CD4-positive, alpha-beta T cell (primary cell): ENCODE data around the gene LRP8. TPM values are rescaled to one million over a fixed set of nuclear protein-coding genes. Genes with fewer than 3 reads are reported as not detected.

Experiments
- ATAC-seq: fragments of 200-7000 bp; cut with Tn5 transposase; one replicate; pipeline ENCODE4 v1.10.0; 2022; ENCODE audit warnings: mild to moderate bottlenecking; ENCODE audit not compliant: poor library complexity
- CTCF ChIA-PET: fragments of 350-600 bp; sonication (Branson Sonifier 250); formaldehyde crosslinking; loops from one replicate; lab custom pipeline; 2021; ENCODE audit warnings: antibody characterized with exemption, inconsistent platforms; lab: Charles Lee
- POLR2A ChIA-PET: fragments of 350-600 bp; sonication (Branson Sonifier 250); formaldehyde crosslinking; loops from one replicate; lab custom pipeline; 2021; ENCODE audit warnings: antibody characterized with exemption, inconsistent platforms; lab: Charles Lee
- DNase-seq, 14 experiments: peaks; one replicate each; pipeline ENCODE4 v3.0.0-alpha.2; 2013 to 2020; ENCODE audit warnings: mixed read lengths in 2 of 14
- H3K27ac ChIP-seq, 2 donors: one replicate each; pipeline versions ENCODE4 v1.5.1 to v1.7.0; 2013; ENCODE audit warnings: low read length in 2 of 2, low read depth in 1 of 2, mild to moderate bottlenecking in 1 of 2
- H3K27me3 ChIP-seq, 2 experiments: 1 replicate in 1 of 2; 2 replicates in 1 of 2; pipeline versions ENCODE4 v1.6.1 to v1.7.0; 2013; ENCODE audit warnings: low read length in 2 of 2, control low read depth in 1 of 2, mild to moderate bottlenecking in 1 of 2, moderate library complexity in 1 of 2; ENCODE audit not compliant: insufficient read depth in 2 of 2, control insufficient read depth in 1 of 2
- H3K36me3 ChIP-seq: one replicate; pipeline ENCODE4 v1.6.1; 2013; ENCODE audit warnings: low read length, control low read depth; ENCODE audit not compliant: insufficient read depth
- H3K4me1 ChIP-seq: one replicate; pipeline ENCODE4 v1.6.1; 2013; ENCODE audit warnings: low read length, control low read depth; ENCODE audit not compliant: insufficient read depth
- H3K4me3 ChIP-seq: one replicate; pipeline ENCODE4 v1.5.1; 2013; ENCODE audit warnings: mild to moderate bottlenecking, low read length, moderate library complexity
- H3K9me3 ChIP-seq, 2 experiments: 1 replicate in 1 of 2; 2 replicates in 1 of 2; pipeline versions ENCODE4 v1.6.1 to v1.7.0; 2013; ENCODE audit warnings: low read length in 2 of 2, mild to moderate bottlenecking in 2 of 2, control low read depth in 1 of 2, moderate library complexity in 1 of 2; ENCODE audit not compliant: control insufficient read depth in 1 of 2, insufficient read depth in 1 of 2
- H3K27ac Mint-ChIP-seq: one replicate; pipeline ENCODE4 v1.8.0; 2020; ENCODE audit warnings: mixed read lengths
- H3K27me3 Mint-ChIP-seq: one replicate; pipeline ENCODE4 v1.8.0; 2021; ENCODE audit warnings: mixed read lengths
- H3K36me3 Mint-ChIP-seq: one replicate; pipeline ENCODE4 v1.8.0; 2021; ENCODE audit warnings: low read depth, mixed read lengths
- H3K4me1 Mint-ChIP-seq: one replicate; pipeline ENCODE4 v1.8.0; 2021; ENCODE audit warnings: low read depth, mixed read lengths
- H3K4me3 Mint-ChIP-seq: one replicate; pipeline ENCODE4 v1.8.0; 2020; ENCODE audit warnings: mild to moderate bottlenecking, mixed read lengths
- H3K9me3 Mint-ChIP-seq: one replicate; pipeline ENCODE4 v1.8.0; 2020; ENCODE audit warnings: mixed read lengths
- intact Hi-C, 2 experiments: fragments of 100-400 bp; cut with DNase I in 1 of 2; cut with micrococcal nuclease in 1 of 2; formaldehyde crosslinking; loops; one replicate each; pipeline versions ENCODE4 v1.15.1 to v1.9.0; 2023 to 2025; cut with DNase I, micrococcal nuclease
- total RNA-seq, 174 experiments: library from RNA in 2 of 174; stranded (reverse) in 2 of 174; gene quantifications; one replicate each; pipeline ENCODE4 v1.2.3 and lab custom pipeline; 2021 to 2026
- TF ChIP-seq, protein P1 (sequence below): fragments of 200-600 bp; IDR thresholded peaks from one replicate; pipeline ENCODE4 v1.8.0; 2022; ENCODE audit warnings: antibody characterized with exemption, mild to moderate bottlenecking

Gene LRP8
- total RNA-seq, 2 experiments from 2014 or later, result 8.1 to 11.5 TPM

DNA sequence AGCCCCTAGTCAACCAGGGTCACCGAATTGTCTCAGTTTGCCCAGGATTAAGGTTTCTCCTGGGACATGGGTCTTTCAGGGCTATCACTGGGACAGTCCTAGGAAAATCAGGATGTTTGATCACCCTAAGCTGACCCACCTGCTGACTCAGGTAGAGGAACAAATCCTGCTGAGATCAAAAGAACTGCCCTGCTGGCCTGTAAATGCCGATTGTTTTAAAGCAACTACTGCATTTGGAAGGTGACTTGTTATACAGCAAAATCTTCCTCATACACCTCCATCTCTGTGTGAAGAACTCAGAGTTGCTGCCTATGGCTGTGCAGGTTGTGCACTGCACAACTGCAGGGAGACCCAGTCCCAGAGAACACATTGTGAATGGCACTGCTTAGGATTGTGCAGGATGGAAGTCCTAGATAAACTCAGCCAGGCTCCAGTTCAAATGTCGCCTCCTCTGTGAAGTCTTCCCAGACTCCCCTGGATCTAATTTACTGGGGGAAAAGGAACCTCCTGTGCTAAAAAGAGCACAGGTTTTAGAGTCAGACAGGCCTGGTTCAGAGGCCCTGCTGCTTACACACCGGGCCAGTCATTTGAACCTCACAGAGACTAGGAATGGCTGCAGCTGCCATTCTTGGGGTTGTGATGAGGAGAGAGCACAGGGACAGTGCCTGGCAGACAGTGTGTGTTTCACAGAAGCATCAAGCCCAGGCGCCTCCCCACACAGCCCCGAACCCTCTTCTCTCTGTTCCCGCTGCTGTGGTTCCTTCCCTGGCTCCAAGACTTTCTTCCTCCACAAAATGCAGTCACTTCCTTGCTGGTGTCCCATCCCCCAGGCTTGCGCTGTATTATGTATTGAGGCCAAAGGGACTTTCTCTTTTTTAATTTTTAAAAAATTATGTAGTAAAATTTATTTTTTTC is 23.2 kb upstream of the LRP8 start:
- no peaks in the 10 kb centered on the region for H3K36me3 ChIP-seq
- Mint-ChIP-seq H3K36me3 (no peaks in the 10 kb centered on the region), H3K4me1 (no peaks in the 10 kb centered on the region), H3K27me3 (no peaks in the 10 kb centered on the region), H3K27ac (no peak overlapping the region), H3K4me3 (no peak overlapping the region), H3K9me3 (no peaks in the 10 kb centered on the region)
- intact Hi-C loops, result loop anchor here in 1 of 2 experiments (1.0 kb wide), 1 partner anchor 47 kb away; no protein-coding TSS in a partner anchor
- DNase-seq (no peak), ATAC-seq (no peak)
- H3K4me1 ChIP-seq, result no peaks in the 10 kb centered on the region
- no peaks in the 10 kb centered on the region for H3K27me3 ChIP-seq
- H3K4me3 ChIP-seq, result no peak overlapping the region
- no peak overlapping the region for H3K27ac ChIP-seq
- TF ChIP-seq, protein P1, sequence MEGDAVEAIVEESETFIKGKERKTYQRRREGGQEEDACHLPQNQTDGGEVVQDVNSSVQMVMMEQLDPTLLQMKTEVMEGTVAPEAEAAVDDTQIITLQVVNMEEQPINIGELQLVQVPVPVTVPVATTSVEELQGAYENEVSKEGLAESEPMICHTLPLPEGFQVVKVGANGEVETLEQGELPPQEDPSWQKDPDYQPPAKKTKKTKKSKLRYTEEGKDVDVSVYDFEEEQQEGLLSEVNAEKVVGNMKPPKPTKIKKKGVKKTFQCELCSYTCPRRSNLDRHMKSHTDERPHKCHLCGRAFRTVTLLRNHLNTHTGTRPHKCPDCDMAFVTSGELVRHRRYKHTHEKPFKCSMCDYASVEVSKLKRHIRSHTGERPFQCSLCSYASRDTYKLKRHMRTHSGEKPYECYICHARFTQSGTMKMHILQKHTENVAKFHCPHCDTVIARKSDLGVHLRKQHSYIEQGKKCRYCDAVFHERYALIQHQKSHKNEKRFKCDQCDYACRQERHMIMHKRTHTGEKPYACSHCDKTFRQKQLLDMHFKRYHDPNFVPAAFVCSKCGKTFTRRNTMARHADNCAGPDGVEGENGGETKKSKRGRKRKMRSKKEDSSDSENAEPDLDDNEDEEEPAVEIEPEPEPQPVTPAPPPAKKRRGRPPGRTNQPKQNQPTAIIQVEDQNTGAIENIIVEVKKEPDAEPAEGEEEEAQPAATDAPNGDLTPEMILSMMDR, result no peak
- ChIA-PET CTCF (no interaction called here), POLR2A (no interaction called here)
- no peaks in the 10 kb centered on the region for H3K9me3 ChIP-seq

DNA sequence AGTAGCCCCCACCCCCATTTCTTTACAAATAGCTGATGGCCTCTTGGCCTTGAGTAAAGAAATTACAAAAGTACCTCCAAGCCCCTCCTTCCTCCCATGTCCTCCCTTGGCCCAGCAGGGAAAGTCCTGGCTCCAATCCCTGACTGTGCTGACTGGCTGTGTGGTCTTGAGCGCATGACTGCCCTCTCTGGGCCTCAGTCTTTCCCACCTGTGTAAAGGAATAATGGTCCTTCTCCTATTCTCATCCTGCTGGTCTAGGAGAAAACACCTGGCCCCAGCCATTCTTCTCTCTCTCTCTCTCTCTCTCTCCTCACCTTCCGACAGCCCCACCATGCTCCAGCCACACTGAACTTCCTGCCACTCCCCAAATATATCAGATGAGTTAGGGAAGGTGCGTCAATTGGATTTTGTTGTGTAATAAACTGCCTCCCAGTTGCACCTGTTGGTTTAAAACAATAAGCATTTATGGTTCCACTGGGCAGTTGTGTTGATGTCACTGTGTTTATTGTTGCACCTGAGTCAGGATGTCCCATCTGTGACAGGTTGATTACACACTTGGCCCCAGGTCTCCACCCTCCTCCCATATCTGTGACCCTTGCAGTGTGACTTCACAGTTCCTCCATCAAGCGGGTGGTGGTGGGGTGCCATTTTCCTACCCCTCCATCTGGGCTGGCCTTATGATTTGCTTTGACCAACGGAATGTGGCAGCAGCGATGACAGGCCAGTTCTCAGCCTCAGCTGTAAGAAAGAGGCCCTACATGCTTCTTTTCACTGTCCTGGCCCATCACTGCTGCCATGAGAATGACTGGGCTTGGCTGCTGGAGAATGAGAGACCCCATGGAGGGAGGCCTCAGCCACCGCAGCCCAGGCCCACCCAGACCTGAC is 22.3 kb upstream of the LRP8 start:
- H3K27ac ChIP-seq, result no peak overlapping the region
- ChIA-PET POLR2A (no interaction called here), CTCF (no interaction called here)
- ATAC-seq (no peak), DNase-seq (no peak)
- Mint-ChIP-seq H3K27me3 (no peaks in the 10 kb centered on the region), H3K4me1 (no peaks in the 10 kb centered on the region), H3K9me3 (no peaks in the 10 kb centered on the region), H3K27ac (no peak overlapping the region), H3K36me3 (no peaks in the 10 kb centered on the region), H3K4me3 (no peak overlapping the region)
- H3K4me3 ChIP-seq, result no peak overlapping the region
- H3K4me1 ChIP-seq, result no peaks in the 10 kb centered on the region
- TF ChIP-seq, protein P1, result no peak
- H3K27me3 ChIP-seq, result no peaks in the 10 kb centered on the region
- H3K9me3 ChIP-seq, result no peaks in the 10 kb centered on the region
- no peaks in the 10 kb centered on the region for H3K36me3 ChIP-seq
- intact Hi-C loops, result no loop called here

DNA sequence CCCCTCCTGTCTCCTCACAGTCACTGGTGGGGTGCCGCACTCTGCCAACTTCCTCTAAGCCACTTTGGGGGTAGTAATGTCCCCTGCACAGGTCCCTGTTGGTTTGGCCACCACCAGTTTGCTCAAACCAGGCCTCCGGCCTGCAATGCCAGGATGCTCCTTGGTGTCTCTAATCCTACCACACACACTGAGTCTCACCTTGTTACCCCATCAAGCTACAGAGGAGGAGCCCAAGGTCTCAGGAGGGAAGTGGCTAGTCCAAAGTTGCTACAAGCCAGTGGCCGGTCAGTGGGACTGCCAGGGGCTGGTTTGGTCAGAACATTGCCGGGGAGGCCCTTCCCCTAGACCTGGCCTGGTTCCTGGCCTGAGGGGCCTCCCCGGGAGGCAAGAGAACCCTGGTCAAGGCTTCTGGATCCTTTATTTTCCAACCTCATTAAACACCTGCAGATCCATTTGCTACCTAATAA is 21.5 kb upstream of the LRP8 start:
- Mint-ChIP-seq H3K4me3 (no peak overlapping the region), H3K36me3 (no peaks in the 10 kb centered on the region), H3K27me3 (no peaks in the 10 kb centered on the region), H3K27ac (no peak overlapping the region), H3K4me1 (no peaks in the 10 kb centered on the region), H3K9me3 (no peaks in the 10 kb centered on the region)
- Histone ChIP-seq H3K36me3 (no peaks in the 10 kb centered on the region), H3K4me1 (no peaks in the 10 kb centered on the region), H3K27me3 (no peaks in the 10 kb centered on the region), H3K4me3 (no peak overlapping the region), H3K27ac (no peak overlapping the region), H3K9me3 (no peaks in the 10 kb centered on the region)
- no peak for ATAC-seq
- DNase-seq, result peak in 1 of 14 experiments; percentile 25
- ChIA-PET CTCF (no interaction called here), POLR2A (no interaction called here)
- intact Hi-C loops, result no loop called here
- TF ChIP-seq, protein P1, result no peak
